ENCODE data around the gene NUDT6.
"Not testable (repeated sequence)": the region's sequence is repeated elsewhere in the genome, so short reads cannot be mapped to it uniquely, and the experiment has no call there.

Gene NUDT6, protein sequence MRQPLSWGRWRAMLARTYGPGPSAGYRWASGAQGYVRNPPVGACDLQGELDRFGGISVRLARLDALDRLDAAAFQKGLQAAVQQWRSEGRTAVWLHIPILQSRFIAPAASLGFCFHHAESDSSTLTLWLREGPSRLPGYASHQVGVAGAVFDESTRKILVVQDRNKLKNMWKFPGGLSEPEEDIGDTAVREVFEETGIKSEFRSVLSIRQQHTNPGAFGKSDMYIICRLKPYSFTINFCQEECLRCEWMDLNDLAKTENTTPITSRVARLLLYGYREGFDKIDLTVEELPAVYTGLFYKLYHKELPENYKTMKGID
- total RNA-seq, result 0.94 reads per million

- peak; percentile 6 for DNase-seq
Observed at GRCh38 chr4:122921971-122922876, at the start of gene NUDT6. Gene NUDT6 (minus strand): TSS chr4:122922597. CDS start chr4:122922572, 25 bp downstream.

GRCh38 chr4:122968227-122968812 is 45.9 kb upstream of the NUDT6 start:
- no peak for DNase-seq

DNA sequence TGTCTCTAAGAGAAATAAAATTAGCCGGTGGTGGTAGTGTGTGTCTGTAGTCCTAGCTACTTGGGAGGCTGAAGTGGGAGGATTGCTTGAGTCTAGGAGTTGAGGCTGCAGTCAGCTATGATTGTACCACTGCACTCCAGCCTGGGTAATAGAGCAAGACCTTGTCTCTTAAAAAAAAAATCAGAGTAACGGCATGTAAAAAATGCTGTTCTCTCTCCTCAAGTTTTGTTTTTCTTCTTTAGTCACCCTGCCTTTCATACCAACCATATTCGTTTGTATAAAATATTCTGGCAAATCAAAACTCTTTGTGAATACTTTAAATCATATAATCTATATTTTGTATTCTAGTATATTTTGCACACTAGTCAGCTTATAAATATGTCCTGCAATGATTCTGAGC is 44.8 kb upstream of the NUDT6 start:
- DNase-seq, result no peak

DNA sequence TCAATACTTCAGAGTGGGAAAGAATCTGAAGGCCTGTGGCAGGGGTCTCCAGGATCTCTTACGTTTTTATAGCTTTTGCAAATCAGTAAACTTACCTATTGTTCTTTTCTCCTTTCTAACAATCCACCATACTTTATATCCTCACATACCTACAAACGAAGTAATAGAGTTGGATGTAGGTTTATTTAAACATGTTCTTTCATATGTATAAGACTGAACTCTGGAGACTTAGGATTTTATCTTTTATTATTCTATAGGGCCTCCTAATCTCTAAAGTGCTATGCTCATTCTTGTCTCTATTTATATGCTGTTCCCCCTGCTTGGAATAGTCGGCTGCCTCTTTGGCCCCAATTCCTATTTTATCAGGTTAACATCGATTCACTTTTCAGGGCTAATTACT is 43.8 kb upstream of the NUDT6 start:
- DNase-seq, result no peak

DNA sequence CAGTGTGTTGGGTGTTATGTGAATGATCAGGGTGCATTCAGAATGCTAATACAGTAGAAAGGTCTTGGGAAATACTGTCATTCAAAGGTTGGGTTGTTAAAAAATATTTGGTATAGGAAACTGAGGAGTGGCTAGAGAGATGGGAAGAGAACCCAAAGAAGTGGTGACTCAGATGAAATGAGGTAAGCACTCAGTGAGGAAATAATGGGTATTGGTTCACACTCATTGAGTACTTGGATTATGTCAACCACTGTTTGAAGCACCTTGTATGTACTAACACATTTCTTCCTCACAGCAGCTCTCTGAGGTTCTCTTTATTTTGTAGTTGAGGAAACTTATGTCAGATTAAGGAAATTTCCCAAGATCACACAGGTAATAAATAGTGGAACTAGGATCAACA is 40.8 kb upstream of the NUDT6 start:
- DNase-seq, result no peak

GRCh38 chr4:122960611-122961000 is 38.2 kb upstream of the NUDT6 start:
- DNase-seq, result no peak

- no peak for DNase-seq
Observed at GRCh38 chr4:122959981-122960610, 37.7 kb upstream of the NUDT6 start.

- no peak for DNase-seq
Observed at GRCh38 chr4:122959441-122959840, 37.0 kb upstream of the NUDT6 start.

DNA sequence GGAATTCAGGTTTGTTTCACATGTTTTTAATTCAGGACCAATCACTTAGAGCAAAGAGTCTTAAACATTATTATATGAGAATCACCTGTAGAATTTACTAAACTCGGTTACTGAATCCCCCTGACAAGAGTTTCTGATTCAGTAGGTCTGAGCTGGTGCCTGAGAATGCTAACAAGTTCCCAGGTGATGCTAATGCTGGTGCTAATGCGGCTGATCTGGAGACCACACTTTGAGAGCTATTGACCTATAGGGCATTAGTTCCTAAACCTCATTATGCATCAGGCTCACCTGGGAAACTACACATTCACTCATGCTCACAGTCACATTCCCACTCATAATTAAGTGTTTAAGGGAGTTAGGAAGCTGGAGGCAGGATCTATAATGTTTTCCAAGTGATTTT is 36.1 kb upstream of the NUDT6 start:
- no peak for DNase-seq

DNA sequence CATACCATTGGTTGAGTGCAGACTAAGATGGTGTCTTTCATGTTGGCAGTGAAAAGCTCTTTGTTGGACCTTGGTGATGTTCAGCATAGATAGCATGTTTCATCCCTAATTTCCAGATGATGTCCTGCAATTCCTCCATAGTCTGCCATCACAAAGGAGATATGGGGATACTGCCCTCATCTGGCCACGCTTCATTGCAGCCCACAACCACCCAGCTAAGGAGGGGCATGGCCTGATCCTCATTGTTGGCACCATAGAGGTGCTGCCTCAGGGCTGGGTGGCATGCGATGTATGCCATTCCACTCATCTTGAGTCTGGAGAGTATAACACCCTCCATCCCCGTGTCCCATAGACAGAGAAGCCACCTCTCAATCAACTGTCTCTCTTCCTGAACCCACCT is 31.5 kb upstream of the NUDT6 start:
- DNase-seq, result no peak

- DNase-seq, result no peak
Observed at GRCh38 chr4:122952028-122952427, 29.6 kb upstream of the NUDT6 start.

DNA sequence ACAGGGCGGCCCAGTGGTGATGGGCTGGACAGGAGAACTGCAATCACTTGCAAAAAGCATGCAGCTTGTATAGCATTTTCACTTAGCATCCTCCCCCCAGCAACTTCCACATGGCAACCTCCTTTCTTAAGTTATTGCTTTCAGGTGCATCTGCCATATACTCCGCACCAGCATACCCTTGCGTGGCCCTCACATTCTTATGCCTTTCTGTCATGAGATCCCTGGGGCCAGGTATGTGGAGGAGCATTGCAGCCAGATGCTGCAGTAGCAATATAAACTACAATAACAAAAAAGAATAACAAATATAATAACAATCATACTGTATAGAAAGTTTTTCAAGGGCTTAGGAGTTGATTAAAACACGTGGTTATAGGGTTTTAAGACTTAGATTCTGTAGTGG is 26.3 kb upstream of the NUDT6 start:
- no peak for DNase-seq

- DNase-seq, result no peak
Observed at GRCh38 chr4:122946142-122946541, 23.7 kb upstream of the NUDT6 start.

GRCh38 chr4:122945136-122945535 is 22.7 kb upstream of the NUDT6 start:
- not testable (repeated sequence) for DNase-seq

- no peak for DNase-seq
Observed at GRCh38 chr4:122932763-122933162, 10.4 kb upstream of the NUDT6 start.

DNA sequence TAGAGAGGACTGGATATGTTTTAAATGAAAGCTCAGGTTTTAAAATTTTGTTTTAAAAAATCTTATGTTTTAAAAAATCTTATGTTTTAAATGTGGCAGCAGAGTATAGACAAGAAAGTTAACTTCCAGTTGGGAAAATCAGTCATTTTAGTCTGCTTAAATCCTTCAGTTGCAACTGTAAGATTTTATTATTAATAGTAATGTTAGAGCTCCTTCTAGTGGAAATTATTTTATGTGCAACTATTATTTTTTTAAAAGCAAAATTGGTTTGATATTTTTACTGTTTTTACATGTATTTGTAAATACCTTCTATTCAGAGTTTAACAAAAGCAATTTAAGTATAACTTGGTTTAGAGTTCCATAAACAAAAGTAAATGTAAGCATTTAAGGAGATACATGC is 8.5 kb upstream of the NUDT6 start:
- DNase-seq, result no peak

- DNase-seq, result no peak
Observed at GRCh38 chr4:122928930-122929329, 6.5 kb upstream of the NUDT6 start.

DNA sequence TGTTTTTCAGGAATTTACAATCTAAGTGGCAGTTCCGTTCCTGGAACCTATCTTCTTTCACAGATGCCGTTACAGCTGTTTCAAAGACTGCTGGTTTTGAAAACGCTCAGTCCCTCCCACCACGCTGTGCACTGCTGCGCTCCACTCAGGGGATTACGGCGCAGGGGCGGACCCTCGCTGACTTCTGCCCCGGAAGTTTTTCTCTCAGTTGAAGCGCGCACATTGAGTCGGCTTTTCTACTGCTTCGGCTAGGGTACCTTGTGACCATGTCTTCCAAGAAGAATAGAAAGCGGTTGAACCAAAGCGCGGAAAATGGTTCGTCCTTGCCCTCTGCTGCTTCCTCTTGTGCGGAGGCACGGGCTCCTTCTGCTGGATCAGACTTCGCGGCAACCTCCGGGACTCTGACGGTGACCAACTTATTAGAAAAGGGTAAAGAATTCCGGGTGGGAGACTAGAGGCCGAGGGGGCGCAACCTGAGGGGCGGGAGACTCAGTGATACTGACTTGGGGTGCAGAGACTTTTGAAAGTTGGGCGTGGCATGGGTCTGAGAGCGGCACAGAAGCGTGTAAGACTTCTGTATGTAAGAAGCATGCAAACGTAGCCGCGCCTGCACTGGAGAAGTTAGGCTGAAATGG is 597 bp upstream of the NUDT6 start:
- peak; percentile 81 for DNase-seq

GRCh38 chr4:122921300-122921699 is 1.1 kb downstream of the NUDT6 start:
- DNase-seq, result no peak

- DNase-seq, result no peak
Observed at GRCh38 chr4:122920473-122920872, 1.9 kb downstream of the NUDT6 start.

GRCh38 chr4:122917731-122918130 is 4.7 kb downstream of the NUDT6 start:
- DNase-seq, result no peak

GRCh38 chr4:122914938-122915337 is 7.5 kb downstream of the NUDT6 start:
- DNase-seq, result no peak
